Measurements from ENCODE around the gene ICA1.

- no peak for TF ChIP-seq CTCF (IDR thresholded peaks at IDR 0.05; ENCODE audit: low read depth, low read length)
- no peak for TF ChIP-seq MAX (IDR thresholded peaks at IDR 0.05; ENCODE audit: low read depth, low read length)
- TF ChIP-seq POLR2A (IDR thresholded peaks at IDR 0.05; ENCODE audit: extremely low read depth, insufficient read length) = no peak
- TF ChIP-seq MYC (IDR thresholded peaks at IDR 0.05; ENCODE audit: low read depth, low read length) = no peak
These were observed 52.6 kb downstream of the ICA1 start for GRCh38 chr7:8209353-8209752.

Data from NB4 (cell line).